Ovary (tissue), 1 donor: Measurements from ENCODE around the gene MIOS.

Experiments
- EP300 ChIP-seq: sonication (generic); formaldehyde crosslinking; IDR thresholded peaks from one replicate; pipeline ENCODE4 v1.6.1; 2017; ENCODE audit warnings: antibody characterized with exemption
- POLR2A ChIP-seq: fragments of 450-650 bp; IDR thresholded peaks from one replicate; pipeline ENCODE4 v1.6.1; 2017; ENCODE audit warnings: antibody characterized with exemption, mild to moderate bottlenecking, moderate library complexity

- TF ChIP-seq EP300 (no peak), POLR2A (no peak)
Measured at GRCh38 chr7:7654964-7655715, 88.5 kb downstream of the MIOS start.
